ENCODE results near the gene ENDOU. TPM values are rescaled to one million over a fixed set of nuclear protein-coding genes. Genes with fewer than 3 reads are reported as not detected.
A peak's percentile ranks its signal among the peaks of the same experiment; 100 is the strongest.

ENDOU gene
- total RNA-seq, 1 donor from 2014 or later: 0.32 TPM

GRCh38 chr12:47730341-47730744 is 5.1 kb upstream of the ENDOU start:
- no peak overlapping the region for H3K4me3 ChIP-seq
- intact Hi-C loops (cut with DNase I): no loop called here
- no peaks in the 10 kb centered on the region for H3K27me3 ChIP-seq
- no peaks in the 10 kb centered on the region for H3K36me3 ChIP-seq
- H3K4me1 ChIP-seq: peaks cover 11% of the 10 kb centered on the region
- peak overlapping the region; percentile 37 for H3K27ac ChIP-seq
- DNase-seq (no peak), ATAC-seq (peak; percentile 63)
- no peaks in the 10 kb centered on the region for H3K9me3 ChIP-seq
- TF ChIP-seq CTCF (IDR thresholded peaks at IDR 0.05): no peak

GRCh38 chr12:47729233-47729632 is 3.9 kb upstream of the ENDOU start:
- Histone ChIP-seq H3K9me3 (no peaks in the 10 kb centered on the region), H3K36me3 (no peaks in the 10 kb centered on the region), H3K27ac (no peak overlapping the region), H3K4me3 (no peak overlapping the region), H3K4me1 (peaks cover 5% of the 10 kb centered on the region), H3K27me3 (no peaks in the 10 kb centered on the region)
- DNase-seq (no peak), ATAC-seq (no peak)
- intact Hi-C loops (cut with DNase I): no loop called here
- TF ChIP-seq CTCF (IDR thresholded peaks at IDR 0.05): no peak

GRCh38 chr12:47725893-47726292 is 603 bp upstream of the ENDOU start:
- no peak for DNase-seq
- H3K4me3 ChIP-seq: no peak overlapping the region
- intact Hi-C loops (cut with DNase I): no loop called here
- H3K4me1 ChIP-seq: peaks cover 5% of the 10 kb centered on the region
- H3K9me3 ChIP-seq: no peaks in the 10 kb centered on the region
- no peak for ATAC-seq
- no peak overlapping the region for H3K27ac ChIP-seq
- H3K27me3 ChIP-seq: no peaks in the 10 kb centered on the region
- no peak for TF ChIP-seq CTCF (IDR thresholded peaks at IDR 0.05)
- no peaks in the 10 kb centered on the region for H3K36me3 ChIP-seq

- H3K36me3 ChIP-seq: no peaks in the 10 kb centered on the region
- H3K4me1 ChIP-seq: peaks cover 4% of the 10 kb centered on the region
- no peak for DNase-seq
- no peaks in the 10 kb centered on the region for H3K9me3 ChIP-seq
- H3K27ac ChIP-seq: no peak overlapping the region
- no peak overlapping the region for H3K4me3 ChIP-seq
- ATAC-seq: no peak
- no peak for TF ChIP-seq CTCF (IDR thresholded peaks at IDR 0.05)
- intact Hi-C loops (cut with DNase I): no loop called here
- H3K27me3 ChIP-seq: no peaks in the 10 kb centered on the region
These were observed 2.2 kb downstream of the ENDOU start for GRCh38 chr12:47722941-47723631.

GRCh38 chr12:47722136-47722834 is 3.0 kb downstream of the ENDOU start:
- intact Hi-C loops (cut with DNase I): no loop called here
- no peak for TF ChIP-seq CTCF (IDR thresholded peaks at IDR 0.05)
- H3K36me3 ChIP-seq: no peaks in the 10 kb centered on the region
- no peak overlapping the region for H3K27ac ChIP-seq
- H3K27me3 ChIP-seq: no peaks in the 10 kb centered on the region
- no peak for ATAC-seq
- H3K4me3 ChIP-seq: no peak overlapping the region
- H3K9me3 ChIP-seq: no peaks in the 10 kb centered on the region
- no peak for DNase-seq
- peaks cover 12% of the 10 kb centered on the region for H3K4me1 ChIP-seq

Measured in upper lobe of right lung (tissue), 1 donor.